ENCODE data around the gene SH2D3C.

GRCh38 chr9:127751269-127752054 lies 27.0 kb downstream of the SH2D3C start:
- no peak for TF ChIP-seq CTCF (IDR thresholded peaks at IDR 0.05)
- no peak for TF ChIP-seq POLR2A (IDR thresholded peaks at IDR 0.05)
